ENCODE measurements around the gene JPH2. TPM values are rescaled to one million over a fixed set of nuclear protein-coding genes. Genes with fewer than 3 reads are reported as not detected.

The JPH2 gene
- total RNA-seq, 1 donor from 2014 or later, result 151 TPM

GRCh38 chr20:44166008-44166407 lies 21.0 kb downstream of the JPH2 start:
- no peak for DNase-seq
- H3K36me3 ChIP-seq, result no peaks in the 10 kb centered on the region
- peak overlapping the region; percentile 79 for H3K27ac ChIP-seq (replicated peaks)
- peak overlapping the region; percentile 35 for H3K4me3 ChIP-seq
- H3K27me3 ChIP-seq (ENCODE audit: low read depth), result no peaks in the 10 kb centered on the region
- TF ChIP-seq CTCF (IDR thresholded peaks at IDR 0.05; ENCODE audit: borderline replicate concordance), result no peak
- peaks cover 93% of the 10 kb centered on the region for H3K4me1 ChIP-seq
- H3K9me3 ChIP-seq (replicated peaks), result no peaks in the 10 kb centered on the region
- intact Hi-C loops (cut with micrococcal nuclease), result no loop called here

- H3K9me3 ChIP-seq (replicated peaks), result no peaks in the 10 kb centered on the region
- H3K4me3 ChIP-seq, result no peak overlapping the region
- no peak for TF ChIP-seq CTCF (IDR thresholded peaks at IDR 0.05; ENCODE audit: borderline replicate concordance)
- no peaks in the 10 kb centered on the region for H3K27me3 ChIP-seq (ENCODE audit: low read depth)
- peaks cover 11% of the 10 kb centered on the region for H3K36me3 ChIP-seq
- H3K27ac ChIP-seq (replicated peaks), result peak overlapping the region; percentile 23
- H3K4me1 ChIP-seq, result peaks cover 75% of the 10 kb centered on the region
- DNase-seq, result no peak
- intact Hi-C loops (cut with micrococcal nuclease), result no loop called here
These were observed 26.9 kb downstream of the JPH2 start for GRCh38 chr20:44160133-44160532.

GRCh38 chr20:44159711-44160110 lies 27.3 kb downstream of the JPH2 start:
- no peaks in the 10 kb centered on the region for H3K9me3 ChIP-seq (replicated peaks)
- DNase-seq, result no peak
- no peak for TF ChIP-seq CTCF (IDR thresholded peaks at IDR 0.05; ENCODE audit: borderline replicate concordance)
- H3K4me1 ChIP-seq, result peaks cover 75% of the 10 kb centered on the region
- intact Hi-C loops (cut with micrococcal nuclease), result no loop called here
- H3K27me3 ChIP-seq (ENCODE audit: low read depth), result no peaks in the 10 kb centered on the region
- no peak overlapping the region for H3K4me3 ChIP-seq
- peaks cover 11% of the 10 kb centered on the region for H3K36me3 ChIP-seq
- peak overlapping the region; percentile 23 for H3K27ac ChIP-seq (replicated peaks)

- DNase-seq, result no peak
- Histone ChIP-seq H3K4me3 (no peak overlapping the region), H3K9me3 (replicated peaks) (no peaks in the 10 kb centered on the region), H3K27ac (replicated peaks) (peak overlapping the region; percentile 23), H3K4me1 (peaks cover 76% of the 10 kb centered on the region), H3K27me3 (ENCODE audit: low read depth) (no peaks in the 10 kb centered on the region), H3K36me3 (peaks cover 11% of the 10 kb centered on the region)
- no peak for TF ChIP-seq CTCF (IDR thresholded peaks at IDR 0.05; ENCODE audit: borderline replicate concordance)
- intact Hi-C loops (cut with micrococcal nuclease), result no loop called here
These were observed 27.9 kb downstream of the JPH2 start for GRCh38 chr20:44159125-44159524.

GRCh38 chr20:44157061-44157460 lies 29.9 kb downstream of the JPH2 start:
- no peak for TF ChIP-seq CTCF (IDR thresholded peaks at IDR 0.05; ENCODE audit: borderline replicate concordance)
- peaks cover 13% of the 10 kb centered on the region for H3K36me3 ChIP-seq
- peaks cover 78% of the 10 kb centered on the region for H3K4me1 ChIP-seq
- intact Hi-C loops (cut with micrococcal nuclease), result no loop called here
- H3K27me3 ChIP-seq (ENCODE audit: low read depth), result no peaks in the 10 kb centered on the region
- DNase-seq, result no peak
- H3K9me3 ChIP-seq (replicated peaks), result no peaks in the 10 kb centered on the region
- H3K4me3 ChIP-seq, result no peak overlapping the region
- H3K27ac ChIP-seq (replicated peaks), result peak overlapping the region; percentile 90
